Measurements from ENCODE around the gene GABPB1.

GABPB1 gene

DNA sequence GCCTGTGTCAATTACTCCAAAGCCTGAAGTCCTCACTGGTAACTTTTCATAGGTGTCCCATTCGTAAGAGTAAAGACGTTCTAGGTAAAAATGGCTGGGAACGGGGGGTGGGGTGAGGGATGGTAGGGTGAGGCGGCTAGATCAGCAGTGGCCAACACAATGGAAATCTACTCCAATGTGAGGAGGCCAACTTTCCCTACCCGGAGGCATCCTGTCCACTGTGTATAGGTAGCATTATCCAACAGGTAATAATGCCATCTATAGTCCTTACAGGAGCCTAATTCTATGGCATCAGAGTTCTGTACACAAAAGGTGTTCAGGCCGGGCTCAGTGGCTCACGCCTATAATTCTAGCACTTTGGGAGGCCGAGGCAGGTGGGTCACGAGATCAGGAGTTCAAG, 118.6 kb downstream of the GABPB1 start:
- FAIRE-seq = no peak

DNA sequence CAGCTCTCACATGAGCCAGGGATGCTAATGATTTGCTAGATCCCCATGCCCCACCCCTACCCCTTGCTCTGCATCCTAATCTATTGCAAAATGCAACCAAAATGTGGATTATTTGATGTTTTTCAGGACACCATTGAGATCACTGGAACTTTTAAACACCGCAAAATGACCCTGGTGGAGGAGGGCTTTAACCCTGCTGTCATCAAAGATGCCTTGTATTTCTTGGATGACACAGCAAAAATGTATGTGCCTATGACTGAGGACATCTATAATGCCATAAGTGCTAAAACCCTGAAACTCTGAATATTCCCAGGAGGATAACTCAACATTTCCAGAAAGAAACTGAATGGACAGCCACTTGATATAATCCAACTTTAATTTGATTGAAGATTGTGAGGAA, 119.2 kb downstream of the GABPB1 start:
- no peak for FAIRE-seq

DNA sequence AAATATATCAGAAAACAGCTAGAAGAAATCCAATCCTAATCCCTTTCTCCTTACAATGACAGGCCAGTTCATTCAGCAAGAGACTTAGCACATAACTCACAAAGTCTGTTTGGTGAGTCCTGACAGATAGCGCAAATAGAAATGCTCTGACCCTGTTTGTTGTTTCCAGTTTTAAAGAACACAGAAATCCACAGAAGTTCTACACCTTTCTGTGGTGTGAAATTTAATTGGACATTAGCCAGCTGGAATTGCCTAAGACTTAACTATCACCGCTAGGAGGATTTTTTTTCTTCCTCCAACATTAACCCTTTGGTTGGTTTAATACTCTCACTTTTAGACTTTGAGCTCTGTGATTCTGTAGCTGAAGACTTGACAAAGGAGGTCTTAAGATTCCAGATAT, 120.2 kb downstream of the GABPB1 start:
- FAIRE-seq = no peak

- no peak for FAIRE-seq
These were observed 121.7 kb downstream of the GABPB1 start for GRCh38 chr15:50233192-50233736.

DNA sequence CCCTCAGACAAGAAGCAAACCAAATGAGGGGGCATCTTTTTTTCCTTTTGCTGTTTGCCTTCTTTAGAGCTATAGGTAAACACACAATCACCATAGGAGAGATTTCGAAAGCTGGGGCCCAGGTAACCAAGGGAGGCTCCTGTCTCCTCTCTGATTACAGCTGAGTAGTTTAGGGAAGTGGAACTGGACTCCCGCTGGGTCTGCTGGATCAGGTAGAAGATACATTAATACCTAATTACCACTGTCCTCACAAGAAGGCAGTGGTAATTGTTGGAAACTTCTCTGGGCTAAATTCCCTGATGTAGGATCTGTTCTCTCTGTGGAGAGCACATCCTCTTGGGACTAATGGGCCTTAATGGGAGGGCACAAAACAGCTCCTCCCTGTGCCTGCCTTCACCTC, 122.2 kb downstream of the GABPB1 start:
- FAIRE-seq = no peak

DNA sequence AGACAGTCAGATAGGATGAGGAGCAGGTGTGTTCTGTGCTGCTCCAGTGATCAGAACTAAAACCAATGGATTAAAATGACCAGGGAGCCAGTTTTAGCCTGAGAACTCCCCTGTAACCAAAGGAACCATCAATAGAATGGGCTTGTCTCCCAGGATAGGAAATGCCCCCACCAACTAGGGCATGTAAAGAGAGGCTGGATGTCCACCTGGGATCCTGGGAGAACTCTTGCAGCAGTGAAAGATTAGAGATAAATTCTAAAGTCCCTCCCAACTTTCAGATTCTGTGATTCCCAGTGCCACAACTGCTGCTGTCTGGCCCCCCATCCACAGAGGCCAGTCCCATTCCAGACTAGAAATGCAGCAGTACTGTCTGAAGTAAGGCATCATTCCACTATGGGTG, 123.2 kb downstream of the GABPB1 start:
- no peak for FAIRE-seq

DNA sequence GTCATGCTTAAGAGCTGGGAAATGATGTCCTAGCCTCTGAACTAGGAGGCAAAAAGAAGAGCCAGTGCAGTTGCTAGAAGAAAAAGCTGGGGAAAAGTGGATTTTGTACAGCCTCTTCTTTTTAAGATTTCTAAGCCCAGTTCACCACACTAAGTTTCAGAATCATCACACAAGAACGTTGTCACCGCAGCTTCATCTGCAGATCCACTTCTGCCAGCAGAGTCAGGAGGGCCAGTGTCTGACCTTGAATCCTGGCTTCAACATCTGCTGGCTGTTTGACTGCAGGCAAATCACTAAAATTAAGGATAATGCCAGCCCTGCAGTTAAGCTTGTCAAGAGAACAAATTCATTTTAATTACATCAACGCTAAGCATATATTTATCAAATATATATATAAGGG, 125.7 kb downstream of the GABPB1 start:
- FAIRE-seq = no peak

GRCh38 chr15:50228866-50229265, 126.1 kb downstream of the GABPB1 start:
- FAIRE-seq = no peak

DNA sequence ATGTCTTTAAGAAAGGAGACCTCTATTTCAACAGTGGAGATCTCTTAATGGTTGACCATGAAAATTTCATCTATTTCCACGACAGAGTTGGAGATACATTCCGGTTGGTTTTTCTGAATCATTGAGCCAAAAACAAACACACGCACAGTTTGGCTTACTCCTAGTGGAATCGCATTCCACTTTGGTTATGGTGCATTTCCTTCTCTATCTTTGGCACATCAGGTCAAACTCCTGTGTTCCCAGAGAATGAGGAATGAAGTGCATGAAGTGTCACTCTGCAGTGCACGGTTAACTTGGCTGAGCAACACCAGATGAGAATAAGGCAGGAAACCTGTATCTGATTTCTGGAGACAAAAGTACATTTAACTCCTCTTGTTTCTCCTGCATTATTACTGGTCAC, 127.9 kb downstream of the GABPB1 start:
- no peak for FAIRE-seq

DNA sequence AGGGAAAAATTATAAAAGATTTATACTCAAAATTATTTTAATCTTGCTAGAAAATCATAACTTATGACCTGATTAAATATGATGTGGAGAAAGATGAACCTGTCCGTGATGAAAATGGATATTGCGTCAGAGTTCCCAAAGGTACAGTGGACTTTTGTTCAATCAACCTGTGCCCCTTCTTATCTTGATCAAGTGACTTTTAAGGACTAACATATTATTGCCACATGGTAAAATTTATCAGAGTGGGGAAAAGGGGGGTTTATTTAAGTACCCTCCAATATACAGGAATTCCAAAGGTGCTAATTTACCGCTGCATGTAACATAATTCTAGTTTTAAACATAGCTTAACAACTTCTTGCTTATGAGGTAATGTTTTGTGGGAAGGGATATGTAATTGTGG, 129.1 kb downstream of the GABPB1 start:
- FAIRE-seq = no peak

Measured in colon (tissue), 2 donors.